HG02943 (cell line): ENCODE data around the gene TPK1.
A peak's percentile ranks its signal among the peaks of the same experiment; 100 is the strongest.

ENCODE experiments used
- ATAC-seq: cut with Tn5 transposase; IDR thresholded peaks from one replicate; pipeline ENCODE4 v1.9.1; 2021; ENCODE audit warnings: mild to moderate bottlenecking, low read depth, moderate library complexity; ENCODE audit not compliant: unreplicated experiment

Gene TPK1

GRCh38 chr7:144835652-144836544, at the start of gene TPK1:
Gene TPK1 (minus strand): TSS chr7:144836053. CDS start chr7:144835602, 451 bp downstream.
- peak; percentile 88 for ATAC-seq

- no peak for ATAC-seq
Observed at GRCh38 chr7:144885478-144885877, 49.6 kb upstream of the TPK1 start.

GRCh38 chr7:144884896-144885295, 49.0 kb upstream of the TPK1 start:
- ATAC-seq: no peak

- no peak for ATAC-seq
Observed at GRCh38 chr7:144873316-144873845, 37.5 kb upstream of the TPK1 start.

GRCh38 chr7:144869082-144869481, 33.2 kb upstream of the TPK1 start:
- ATAC-seq: no peak

GRCh38 chr7:144866189-144866588, 30.3 kb upstream of the TPK1 start:
- peak; percentile 92 for ATAC-seq

GRCh38 chr7:144863320-144863647, 27.4 kb upstream of the TPK1 start:
- ATAC-seq: no peak

- no peak for ATAC-seq
Observed at GRCh38 chr7:144862612-144863319, 26.9 kb upstream of the TPK1 start.

GRCh38 chr7:144859739-144860138, 23.9 kb upstream of the TPK1 start:
- no peak for ATAC-seq

GRCh38 chr7:144857463-144857862, 21.6 kb upstream of the TPK1 start:
- ATAC-seq: no peak

GRCh38 chr7:144854839-144855424, 19.1 kb upstream of the TPK1 start:
- no peak for ATAC-seq

- no peak for ATAC-seq
Observed at GRCh38 chr7:144853542-144853941, 17.7 kb upstream of the TPK1 start.

- no peak for ATAC-seq
Observed at GRCh38 chr7:144848078-144848477, 12.2 kb upstream of the TPK1 start.

- peak; percentile 94 for ATAC-seq
Observed at GRCh38 chr7:144842377-144842851, 6.6 kb upstream of the TPK1 start.

- no peak for ATAC-seq
Observed at GRCh38 chr7:144836545-144836842, 641 bp upstream of the TPK1 start.

GRCh38 chr7:144835155-144835611, 670 bp downstream of the TPK1 start:
- peak; percentile 37 for ATAC-seq

GRCh38 chr7:144834641-144835144, 1.2 kb downstream of the TPK1 start:
- ATAC-seq: peak; percentile 24

- ATAC-seq: no peak
Observed at GRCh38 chr7:144830811-144831210, 5.0 kb downstream of the TPK1 start.

GRCh38 chr7:144830024-144830785, 5.6 kb downstream of the TPK1 start:
- no peak for ATAC-seq

- no peak for ATAC-seq
Observed at GRCh38 chr7:144827621-144828020, 8.2 kb downstream of the TPK1 start.
